ENCODE results near the gene PRM3.

GRCh38 chr16:11240636-11241473 is 32.6 kb downstream of the PRM3 start:
- TF ChIP-seq CTCF (IDR thresholded peaks at IDR 0.05) (no peak), POLR2A (IDR thresholded peaks at IDR 0.05) (no peak)

All from adrenal gland (tissue), 5 donors.